Activated CD4-positive, alpha-beta T cell treated with anti-CD3 and anti-CD28 coated beads, Interleukin-2, amount 10 ng/mL, durations not matched to agents 7 days and 5 days (primary cell): Measurements from ENCODE around the gene VIL1. TPM values are rescaled to one million over a fixed set of nuclear protein-coding genes. Genes with fewer than 3 reads are reported as not detected.

Experiments used
- CTCF ChIA-PET: fragments of 350-600 bp; sonication (Branson Sonifier 250); formaldehyde crosslinking; loops from one replicate; lab custom pipeline; 2021; ENCODE audit warnings: antibody characterized with exemption; lab: Charles Lee
- POLR2A ChIA-PET: fragments of 350-600 bp; sonication (Branson Sonifier 250); formaldehyde crosslinking; loops from one replicate; lab custom pipeline; 2021; ENCODE audit warnings: antibody characterized with exemption; lab: Charles Lee
- DNase-seq: peaks from one replicate; pipeline ENCODE4 v3.0.0-alpha.2; 2020
- H3K27ac Mint-ChIP-seq: one replicate; pipeline ENCODE4 v1.8.0; 2021; ENCODE audit warnings: mild to moderate bottlenecking, moderate library complexity, mixed read lengths
- H3K27me3 Mint-ChIP-seq: one replicate; pipeline ENCODE4 v1.8.0; 2021; ENCODE audit warnings: mixed read lengths
- H3K36me3 Mint-ChIP-seq: one replicate; pipeline ENCODE4 v1.8.0; 2021; ENCODE audit warnings: low read depth, mixed read lengths
- H3K4me1 Mint-ChIP-seq: one replicate; pipeline ENCODE4 v1.8.0; 2021; ENCODE audit warnings: mixed read lengths
- H3K4me3 Mint-ChIP-seq: one replicate; pipeline ENCODE4 v1.8.0; 2021; ENCODE audit warnings: mild to moderate bottlenecking, moderate library complexity, mixed read lengths
- H3K9me3 Mint-ChIP-seq: one replicate; pipeline ENCODE4 v1.8.0; 2021; ENCODE audit warnings: mixed read lengths
- total RNA-seq, 2 experiments: library from RNA; stranded (reverse); gene quantifications; one replicate each; pipeline ENCODE4 v1.2.3, GENCODE V29; 2021

Gene VIL1
- total RNA-seq, 2 experiments from 2014 or later, result 0.17 TPM; not detected in 1

GRCh38 chr2:218438596-218438995, 19.7 kb downstream of the VIL1 start:
- Mint-ChIP-seq H3K4me3 (no peak overlapping the region), H3K4me1 (no peaks in the 10 kb centered on the region), H3K36me3 (peaks cover 2% of the 10 kb centered on the region), H3K27ac (no peak overlapping the region), H3K27me3 (no peaks in the 10 kb centered on the region), H3K9me3 (no peaks in the 10 kb centered on the region)
- DNase-seq, result no peak
- POLR2A ChIA-PET, result no interaction called here
- CTCF ChIA-PET, result no interaction called here

GRCh38 chr2:218444692-218445357, 25.9 kb downstream of the VIL1 start:
- CTCF ChIA-PET, result interaction anchor here (0.6 to 1.6 kb wide), 3 partner anchors 11 to 105 kb away, joined by 3 to 7 read pairs (median 4); no protein-coding TSS in a partner anchor
- no peaks in the 10 kb centered on the region for H3K9me3 Mint-ChIP-seq
- no peak overlapping the region for H3K4me3 Mint-ChIP-seq
- peak overlapping the region; percentile 58 for H3K27ac Mint-ChIP-seq
- no peaks in the 10 kb centered on the region for H3K27me3 Mint-ChIP-seq
- DNase-seq, result no peak
- H3K4me1 Mint-ChIP-seq, result peaks cover 4% of the 10 kb centered on the region
- POLR2A ChIA-PET, result no interaction called here
- H3K36me3 Mint-ChIP-seq, result peaks cover 15% of the 10 kb centered on the region

- ChIA-PET CTCF (interaction anchor here (0.7 kb wide), 2 partner anchors 9 to 109 kb away, joined by 3 read pairs; no protein-coding TSS in a partner anchor), POLR2A (no interaction called here)
Observed at GRCh38 chr2:218445602-218446001, 26.7 kb downstream of the VIL1 start.

GRCh38 chr2:218446547-218446946, 27.6 kb downstream of the VIL1 start:
- CTCF ChIA-PET, result interaction anchor here (0.7 kb wide), 1 partner anchor 110 kb away, joined by 3 read pairs; no protein-coding TSS in a partner anchor

More at GRCh38 chr2:218445602-218446001, 26.7 kb downstream of the VIL1 start:
- peaks cover 18% of the 10 kb centered on the region for H3K36me3 Mint-ChIP-seq
- H3K4me3 Mint-ChIP-seq, result no peak overlapping the region
- no peaks in the 10 kb centered on the region for H3K27me3 Mint-ChIP-seq
- H3K4me1 Mint-ChIP-seq, result peaks cover 4% of the 10 kb centered on the region
- H3K9me3 Mint-ChIP-seq, result no peaks in the 10 kb centered on the region
- no peak for DNase-seq
- no peak overlapping the region for H3K27ac Mint-ChIP-seq

GRCh38 chr2:218447072-218447471, 28.1 kb downstream of the VIL1 start:
- Mint-ChIP-seq H3K36me3 (peaks cover 16% of the 10 kb centered on the region), H3K27me3 (no peaks in the 10 kb centered on the region), H3K4me3 (no peak overlapping the region), H3K4me1 (peaks cover 4% of the 10 kb centered on the region), H3K9me3 (no peaks in the 10 kb centered on the region), H3K27ac (no peak overlapping the region)
- ChIA-PET CTCF (interaction anchor here (1.0 kb wide), 1 partner anchor 16 kb away, joined by 3 read pairs; no protein-coding TSS in a partner anchor), POLR2A (interaction anchor here (0.6 kb wide), 1 partner anchor 529 kb away, joined by 7 read pairs; no protein-coding TSS in a partner anchor)
- DNase-seq, result no peak

More at GRCh38 chr2:218446547-218446946, 27.6 kb downstream of the VIL1 start:
- POLR2A ChIA-PET, result no interaction called here
- H3K9me3 Mint-ChIP-seq, result no peaks in the 10 kb centered on the region
- H3K36me3 Mint-ChIP-seq, result peaks cover 16% of the 10 kb centered on the region
- no peak for DNase-seq
- H3K4me3 Mint-ChIP-seq, result no peak overlapping the region
- no peak overlapping the region for H3K27ac Mint-ChIP-seq
- H3K27me3 Mint-ChIP-seq, result no peaks in the 10 kb centered on the region
- H3K4me1 Mint-ChIP-seq, result peaks cover 4% of the 10 kb centered on the region

GRCh38 chr2:218448934-218449333, 30.0 kb downstream of the VIL1 start:
- peaks cover 4% of the 10 kb centered on the region for H3K4me1 Mint-ChIP-seq
- no peaks in the 10 kb centered on the region for H3K27me3 Mint-ChIP-seq
- peaks cover 25% of the 10 kb centered on the region for H3K36me3 Mint-ChIP-seq
- POLR2A ChIA-PET, result no interaction called here
- no peak overlapping the region for H3K27ac Mint-ChIP-seq
- H3K9me3 Mint-ChIP-seq, result no peaks in the 10 kb centered on the region
- H3K4me3 Mint-ChIP-seq, result no peak overlapping the region
- CTCF ChIA-PET, result no interaction called here
- DNase-seq, result no peak

- Mint-ChIP-seq H3K9me3 (peaks cover 8% of the 10 kb centered on the region), H3K36me3 (peaks cover 51% of the 10 kb centered on the region), H3K4me1 (peaks cover 4% of the 10 kb centered on the region), H3K27me3 (no peaks in the 10 kb centered on the region), H3K4me3 (no peak overlapping the region), H3K27ac (no peak overlapping the region)
- ChIA-PET CTCF (interaction anchor here (1.7 to 2.6 kb wide), 2 partner anchors 11 to 14 kb away, joined by 5 to 8 read pairs; no protein-coding TSS in a partner anchor), POLR2A (no interaction called here)
- no peak for DNase-seq
Observed at GRCh38 chr2:218452079-218452478, 33.2 kb downstream of the VIL1 start.

GRCh38 chr2:218456849-218457248, 37.9 kb downstream of the VIL1 start:
- no peak for DNase-seq
- POLR2A ChIA-PET, result no interaction called here
- H3K36me3 Mint-ChIP-seq, result peaks cover 44% of the 10 kb centered on the region
- no peak overlapping the region for H3K4me3 Mint-ChIP-seq
- no peaks in the 10 kb centered on the region for H3K27me3 Mint-ChIP-seq
- no peaks in the 10 kb centered on the region for H3K4me1 Mint-ChIP-seq
- H3K27ac Mint-ChIP-seq, result no peak overlapping the region
- H3K9me3 Mint-ChIP-seq, result peaks cover 8% of the 10 kb centered on the region
- CTCF ChIA-PET, result no interaction called here

GRCh38 chr2:218458598-218458997, 39.7 kb downstream of the VIL1 start:
- CTCF ChIA-PET, result interaction anchor here (0.6 to 1.3 kb wide), 2 partner anchors 8 to 15 kb away, joined by 3 to 4 read pairs; no protein-coding TSS in a partner anchor
- Mint-ChIP-seq H3K36me3 (peaks cover 49% of the 10 kb centered on the region), H3K4me3 (no peak overlapping the region), H3K27ac (no peak overlapping the region), H3K9me3 (peaks cover 8% of the 10 kb centered on the region), H3K4me1 (no peaks in the 10 kb centered on the region), H3K27me3 (no peaks in the 10 kb centered on the region)
- DNase-seq, result no peak
- POLR2A ChIA-PET, result no interaction called here

GRCh38 chr2:218465987-218466633, 47.2 kb downstream of the VIL1 start:
- CTCF ChIA-PET, result interaction anchor here (0.6 to 1.3 kb wide), 6 partner anchors 8 to 189 kb away, joined by 3 to 5 read pairs (median 3); partner anchors contain the start of gene CATIP
- POLR2A ChIA-PET, result no interaction called here
- DNase-seq, result no peak
- Mint-ChIP-seq H3K9me3 (no peaks in the 10 kb centered on the region), H3K27ac (peak overlapping the region; percentile 31), H3K4me1 (peaks cover 13% of the 10 kb centered on the region), H3K4me3 (no peak overlapping the region), H3K27me3 (no peaks in the 10 kb centered on the region), H3K36me3 (peaks cover 38% of the 10 kb centered on the region)

GRCh38 chr2:218470448-218470847, 51.5 kb downstream of the VIL1 start:
- H3K27ac Mint-ChIP-seq, result peak overlapping the region; percentile 69
- ChIA-PET CTCF (interaction anchor here (1.1 kb wide), 1 partner anchor 10 kb away, joined by 3 read pairs; no protein-coding TSS in a partner anchor), POLR2A (no interaction called here)

GRCh38 chr2:218471036-218471435, 52.1 kb downstream of the VIL1 start:
- POLR2A ChIA-PET, result no interaction called here
- no peak for DNase-seq
- Mint-ChIP-seq H3K36me3 (peaks cover 49% of the 10 kb centered on the region), H3K4me1 (peaks cover 22% of the 10 kb centered on the region), H3K9me3 (no peaks in the 10 kb centered on the region), H3K27ac (peak overlapping the region; percentile 69), H3K27me3 (no peaks in the 10 kb centered on the region), H3K4me3 (no peak overlapping the region)
- CTCF ChIA-PET, result interaction anchor here (0.7 to 1.1 kb wide), 2 partner anchors 9 to 103 kb away, joined by 3 read pairs; no protein-coding TSS in a partner anchor

More at GRCh38 chr2:218470448-218470847, 51.5 kb downstream of the VIL1 start:
- H3K36me3 Mint-ChIP-seq, result peaks cover 50% of the 10 kb centered on the region
- no peak for DNase-seq
- no peaks in the 10 kb centered on the region for H3K27me3 Mint-ChIP-seq
- no peaks in the 10 kb centered on the region for H3K9me3 Mint-ChIP-seq
- H3K4me3 Mint-ChIP-seq, result no peak overlapping the region
- peaks cover 24% of the 10 kb centered on the region for H3K4me1 Mint-ChIP-seq
